ENCODE data around the gene CEP41. TPM values are rescaled to one million over a fixed set of nuclear protein-coding genes. Genes with fewer than 3 reads are reported as not detected.

Gene CEP41
- polyA plus RNA-seq, 2 of the 4 experiments (the other 2 are of a cell fraction): 13.0 to 23.1 TPM

- H3K4me2 ChIP-seq: no peak overlapping the region
- no peak for ATAC-seq
- H3K9me3 ChIP-seq: peaks cover 8% of the 10 kb centered on the region; the same call in 1 of the 3 replicates
- no peak for DNase-seq (ENCODE audit: low read depth in 1 of 2, low spot score in 1 of 2)
- no peak overlapping the region for H3K4me3 ChIP-seq
- H3K27ac ChIP-seq: no peak overlapping the region
- FAIRE-seq: no peak
- POLR2A ChIA-PET: no interaction called here
- CTCF ChIA-PET: interaction anchor here (1.0 to 1.5 kb wide), 3 partner anchors 13 to 21 kb away, joined by 3 to 4 read pairs (median 3); no protein-coding TSS in a partner anchor
- TF ChIP-seq RARB (CRISPR knock-in tag; IDR thresholded peaks at IDR 0.05): no peak
- TF ChIP-seq HOXB13 (CRISPR knock-in tag; IDR thresholded peaks at IDR 0.05; ENCODE audit: low read depth): no peak
- no peak for TF ChIP-seq MAFK (IDR thresholded peaks at IDR 0.05; ENCODE audit: partially characterized antibody)
- no peak for TF ChIP-seq E2F6 (IDR thresholded peaks at IDR 0.05; ENCODE audit: borderline replicate concordance, low read depth)
- TF ChIP-seq RNF2 (IDR thresholded peaks at IDR 0.05; ENCODE audit: borderline replicate concordance, low read depth): no peak
- no peak for TF ChIP-seq EHF (CRISPR knock-in tag; IDR thresholded peaks at IDR 0.05)
- no peak for TF ChIP-seq REST (IDR thresholded peaks at IDR 0.05)
- no peak for TF ChIP-seq PBX3 (IDR thresholded peaks at IDR 0.05)
- TF ChIP-seq CHD2 (IDR thresholded peaks at IDR 0.05; ENCODE audit: low read length, partially characterized antibody): no peak
- TF ChIP-seq POLR2AphosphoS2 (conservative IDR thresholded peaks at IDR 0.05; ENCODE audit: low read length): no peak
- TF ChIP-seq SMC3 (IDR thresholded peaks at IDR 0.05): no peak
- TF ChIP-seq NPAS2 (CRISPR knock-in tag; IDR thresholded peaks at IDR 0.05; ENCODE audit: borderline replicate concordance): no peak
- no peak for TF ChIP-seq HES2 (IDR thresholded peaks at IDR 0.05)
- no peak for TF ChIP-seq HOXB5 (CRISPR knock-in tag; IDR thresholded peaks at IDR 0.05)
- no peak for TF ChIP-seq USF2 (IDR thresholded peaks at IDR 0.05)
- TF ChIP-seq TP53 (CRISPR knock-in tag; IDR thresholded peaks at IDR 0.05): no peak
- no peak for TF ChIP-seq HOXA7 (CRISPR knock-in tag; IDR thresholded peaks at IDR 0.05)
- no peak for TF ChIP-seq CTCF (IDR thresholded peaks at IDR 0.05)
- no peak for TF ChIP-seq NFE2L2 (conservative IDR thresholded peaks at IDR 0.05; ENCODE audit: low read length)
- no peaks in the 10 kb centered on the region for H3K4me1 ChIP-seq
These were observed 32.5 kb upstream of the CEP41 start for GRCh38 chr7:130473289-130473688.

- TF ChIP-seq TFCP2L1 (CRISPR knock-in tag; IDR thresholded peaks at IDR 0.05) (no peak), MYC (IDR thresholded peaks at IDR 0.05; ENCODE audit: borderline replicate concordance, low read length) (no peak), HEYL (CRISPR knock-in tag; IDR thresholded peaks at IDR 0.05) (no peak), RARB (CRISPR knock-in tag; IDR thresholded peaks at IDR 0.05) (no peak), PBX3 (IDR thresholded peaks at IDR 0.05) (no peak), REST (IDR thresholded peaks at IDR 0.05) (no peak)
- FAIRE-seq (no peak), ATAC-seq (no peak), DNase-seq (ENCODE audit: low read depth in 1 of 2, low spot score in 1 of 2) (no peak)
- H3K4me1 ChIP-seq: no peaks in the 10 kb centered on the region
- H3K9me3 ChIP-seq: no peaks in the 10 kb centered on the region
- no peak overlapping the region for H3K4me2 ChIP-seq
- no peak overlapping the region for H3K27ac ChIP-seq
- WGBS (ENCODE audit: missing lambda C conversion rate): 4% methylated on average over 2 of the region's 2 CpGs
- ChIA-PET POLR2A (no interaction called here), CTCF (no interaction called here)
- H3K4me3 ChIP-seq: no peak overlapping the region
These were observed 31.2 kb upstream of the CEP41 start for GRCh38 chr7:130471974-130472373.
